ENCODE measurements around the gene CREB5.

- TF ChIP-seq CTCF (IDR thresholded peaks at IDR 0.05) (no peak), POLR2A (IDR thresholded peaks at IDR 0.05) (no peak), EP300 (IDR thresholded peaks at IDR 0.05) (no peak)
Observed at GRCh38 chr7:28750981-28751380, 338.7 kb downstream of the CREB5 start.

All from ovary (tissue), 3 donors.